ENCODE data around the gene MCF2L2.
A peak's percentile ranks its signal among the peaks of the same experiment; 100 is the strongest.

The MCF2L2 gene

GRCh38 chr3:183318877-183319276, 109.5 kb downstream of the MCF2L2 start:
- DNase-seq: no peak

GRCh38 chr3:183317886-183318865, 110.2 kb downstream of the MCF2L2 start:
- DNase-seq: no peak

GRCh38 chr3:183317271-183317670, 111.1 kb downstream of the MCF2L2 start:
- DNase-seq: no peak

- no peak for DNase-seq
These were observed 112.7 kb downstream of the MCF2L2 start for GRCh38 chr3:183315739-183316138.

GRCh38 chr3:183313764-183314163, 114.7 kb downstream of the MCF2L2 start:
- DNase-seq: no peak

GRCh38 chr3:183313351-183313750, 115.1 kb downstream of the MCF2L2 start:
- no peak for DNase-seq

GRCh38 chr3:183312433-183312832, 116.0 kb downstream of the MCF2L2 start:
- no peak for DNase-seq

GRCh38 chr3:183310936-183311335, 117.5 kb downstream of the MCF2L2 start:
- DNase-seq: no peak

- DNase-seq: no peak
These were observed 119.1 kb downstream of the MCF2L2 start for GRCh38 chr3:183309276-183309675.

GRCh38 chr3:183308751-183309150, 119.7 kb downstream of the MCF2L2 start:
- DNase-seq: no peak

GRCh38 chr3:183307749-183308148, 120.7 kb downstream of the MCF2L2 start:
- no peak for DNase-seq

GRCh38 chr3:183306798-183307671, 121.4 kb downstream of the MCF2L2 start:
- DNase-seq: peak; percentile 68

- no peak for DNase-seq
These were observed 124.7 kb downstream of the MCF2L2 start for GRCh38 chr3:183303690-183304089.

GRCh38 chr3:183301937-183302580, 126.4 kb downstream of the MCF2L2 start:
- no peak for DNase-seq

- no peak for DNase-seq
These were observed 127.3 kb downstream of the MCF2L2 start for GRCh38 chr3:183300996-183301562.

- no peak for DNase-seq
These were observed 128.4 kb downstream of the MCF2L2 start for GRCh38 chr3:183299976-183300375.

GRCh38 chr3:183298701-183299153, 129.7 kb downstream of the MCF2L2 start:
- DNase-seq: no peak

GRCh38 chr3:183296944-183297343, 131.5 kb downstream of the MCF2L2 start:
- DNase-seq: no peak

GRCh38 chr3:183295211-183295610, 133.2 kb downstream of the MCF2L2 start:
- no peak for DNase-seq

GRCh38 chr3:183293966-183294365, 134.5 kb downstream of the MCF2L2 start:
- no peak for DNase-seq

- no peak for DNase-seq
These were observed 136.9 kb downstream of the MCF2L2 start for GRCh38 chr3:183291497-183292031.

- no peak for DNase-seq
These were observed 138.2 kb downstream of the MCF2L2 start for GRCh38 chr3:183290216-183290615.

Data from stimulated activated CD8-positive, alpha-beta memory T cell treated with anti-CD3 and anti-CD28 coated beads, Interleukin-4, amount 100 ng/mL, for 48 hours (primary cell).